Measurements from ENCODE around the gene TICAM2.
A peak's percentile ranks its signal among the peaks of the same experiment; 100 is the strongest.

DNA sequence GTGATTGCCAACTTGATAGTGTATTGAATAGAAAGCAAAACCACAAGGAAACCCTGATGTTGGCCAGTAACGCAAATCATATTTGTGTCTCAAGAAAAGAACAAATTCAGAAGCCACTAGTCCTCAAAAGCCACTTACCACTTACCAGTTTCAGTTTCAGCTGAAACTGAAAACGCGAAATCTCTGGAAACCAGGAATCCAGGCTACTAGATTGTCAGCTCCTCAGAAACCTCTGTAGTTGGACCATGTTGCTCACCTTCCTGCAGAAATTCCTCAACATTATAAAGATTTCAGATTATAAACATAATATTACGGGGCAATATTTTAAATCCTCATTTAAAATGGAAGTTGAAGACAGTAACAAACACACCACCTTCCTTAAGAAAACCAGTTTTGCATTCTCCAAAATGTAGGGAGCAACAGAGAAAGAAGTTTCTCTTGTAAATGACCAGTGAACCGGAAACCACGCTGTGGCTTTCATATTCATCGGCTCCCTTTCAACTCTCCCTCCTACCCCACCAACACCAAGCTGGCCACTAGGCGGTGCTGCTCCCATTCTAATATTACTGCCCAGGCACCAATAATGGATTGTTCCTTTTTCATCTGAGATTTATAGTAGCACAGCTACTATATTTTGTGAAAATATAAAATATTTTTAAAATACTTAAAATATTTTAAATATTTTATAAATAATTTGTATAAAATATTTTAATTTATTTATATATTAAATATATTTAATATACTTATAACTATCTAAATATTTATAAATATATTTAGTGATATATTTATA, 32.3 kb upstream of the TICAM2 start:
- TF ChIP-seq EZH2 (IDR thresholded peaks at IDR 0.05; ENCODE audit: low read depth, low read length, severe bottlenecking) (no peak), EP300 (IDR thresholded peaks at IDR 0.05; ENCODE audit: borderline replicate concordance in 1 of 2, low read depth in 2 of 2, low read length in 2 of 2) (no peak), SP2 (IDR thresholded peaks at IDR 0.05; ENCODE audit: low read length) (no peak), NANOG (IDR thresholded peaks at IDR 0.05; ENCODE audit: insufficient read depth, low read depth, low read length, poor library complexity, severe bottlenecking) (no peak), USF2 (IDR thresholded peaks at IDR 0.05; ENCODE audit: low read length) (no peak), FOSL1 (IDR thresholded peaks at IDR 0.05; ENCODE audit: insufficient read depth, low read depth, low read length) (no peak), ZNF274 (IDR thresholded peaks at IDR 0.05; ENCODE audit: borderline replicate concordance, extremely low read depth, low read length) (no peak), ASH2L (IDR thresholded peaks at IDR 0.05; ENCODE audit: low read length) (no peak), SP1 (IDR thresholded peaks at IDR 0.05; ENCODE audit: low read depth, low read length) (0 out of 2 replicates have a peak, but pooled peaks have one; percentile 34)
- TF ChIP-seq, protein P1, sequence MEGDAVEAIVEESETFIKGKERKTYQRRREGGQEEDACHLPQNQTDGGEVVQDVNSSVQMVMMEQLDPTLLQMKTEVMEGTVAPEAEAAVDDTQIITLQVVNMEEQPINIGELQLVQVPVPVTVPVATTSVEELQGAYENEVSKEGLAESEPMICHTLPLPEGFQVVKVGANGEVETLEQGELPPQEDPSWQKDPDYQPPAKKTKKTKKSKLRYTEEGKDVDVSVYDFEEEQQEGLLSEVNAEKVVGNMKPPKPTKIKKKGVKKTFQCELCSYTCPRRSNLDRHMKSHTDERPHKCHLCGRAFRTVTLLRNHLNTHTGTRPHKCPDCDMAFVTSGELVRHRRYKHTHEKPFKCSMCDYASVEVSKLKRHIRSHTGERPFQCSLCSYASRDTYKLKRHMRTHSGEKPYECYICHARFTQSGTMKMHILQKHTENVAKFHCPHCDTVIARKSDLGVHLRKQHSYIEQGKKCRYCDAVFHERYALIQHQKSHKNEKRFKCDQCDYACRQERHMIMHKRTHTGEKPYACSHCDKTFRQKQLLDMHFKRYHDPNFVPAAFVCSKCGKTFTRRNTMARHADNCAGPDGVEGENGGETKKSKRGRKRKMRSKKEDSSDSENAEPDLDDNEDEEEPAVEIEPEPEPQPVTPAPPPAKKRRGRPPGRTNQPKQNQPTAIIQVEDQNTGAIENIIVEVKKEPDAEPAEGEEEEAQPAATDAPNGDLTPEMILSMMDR (IDR thresholded peaks at IDR 0.05; ENCODE audit: control extremely low read depth in 1 of 3, insufficient read depth in 1 of 3, low read depth in 1 of 3, low read length in 3 of 3) = peak; percentile 80 to 86 (median 85)

Measured in H1 (cell line).